Measurements from ENCODE around the gene LIMS2.

Gene LIMS2

DNA sequence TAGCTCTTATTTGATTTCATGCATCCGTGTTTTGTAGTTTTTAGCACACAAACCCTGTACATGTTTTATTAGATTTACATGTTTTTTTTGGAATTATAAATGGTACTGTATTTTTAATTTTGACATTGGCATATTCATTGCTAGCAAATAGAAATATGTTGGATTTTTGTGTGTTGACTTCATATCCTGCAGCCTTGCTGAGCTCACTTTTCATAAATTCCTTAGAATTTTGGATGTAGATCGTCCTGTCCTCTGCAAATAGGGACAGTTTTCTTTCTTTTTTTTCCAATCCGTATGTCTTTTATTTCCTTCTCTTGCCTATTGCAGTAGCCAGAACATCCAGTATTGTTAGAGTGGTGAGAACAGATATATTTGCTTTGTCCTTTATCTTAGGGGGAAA, 76.1 kb downstream of the LIMS2 start:
- no peak for DNase-seq (ENCODE audit: low read depth)

DNA sequence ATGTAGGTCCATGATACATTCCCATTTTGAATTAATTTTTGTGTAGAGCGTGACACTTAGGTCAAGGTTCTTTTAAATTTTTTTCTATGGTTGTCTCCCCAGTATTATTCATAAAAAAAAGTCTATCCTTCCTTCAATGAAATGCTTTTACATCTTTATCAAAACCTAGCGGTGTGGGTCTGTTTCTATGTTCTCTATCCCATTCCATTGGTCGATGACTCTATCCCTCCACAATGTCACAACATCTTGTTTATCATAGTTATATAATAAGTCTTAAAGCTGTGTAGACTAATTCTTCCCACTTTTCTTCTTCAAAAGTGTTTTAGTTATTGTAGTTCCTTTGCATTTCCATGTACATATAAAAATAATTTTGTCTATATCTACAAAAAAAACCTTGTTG, 76.6 kb downstream of the LIMS2 start:
- no peak for DNase-seq (ENCODE audit: low read depth)

DNA sequence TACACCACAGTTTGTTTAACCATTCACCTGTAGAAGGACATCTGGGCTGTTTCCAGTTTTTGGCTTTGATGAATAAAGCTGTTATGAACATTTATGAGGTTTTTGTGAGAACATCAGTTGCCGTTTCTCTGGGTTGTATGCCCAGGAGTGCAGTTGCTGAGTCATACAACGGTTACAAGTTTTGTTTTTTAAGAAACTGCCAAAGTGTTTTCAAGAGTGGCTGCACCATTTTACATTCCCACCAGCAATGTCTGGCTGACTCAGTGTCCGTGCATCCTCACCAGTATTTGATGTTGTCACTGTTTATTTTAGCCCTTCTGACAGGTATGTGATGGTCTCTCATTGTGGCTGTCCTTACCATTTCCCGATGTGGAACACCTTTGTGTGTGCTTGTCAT, 77.3 kb downstream of the LIMS2 start:
- DNase-seq (ENCODE audit: low read depth), result no peak

DNA sequence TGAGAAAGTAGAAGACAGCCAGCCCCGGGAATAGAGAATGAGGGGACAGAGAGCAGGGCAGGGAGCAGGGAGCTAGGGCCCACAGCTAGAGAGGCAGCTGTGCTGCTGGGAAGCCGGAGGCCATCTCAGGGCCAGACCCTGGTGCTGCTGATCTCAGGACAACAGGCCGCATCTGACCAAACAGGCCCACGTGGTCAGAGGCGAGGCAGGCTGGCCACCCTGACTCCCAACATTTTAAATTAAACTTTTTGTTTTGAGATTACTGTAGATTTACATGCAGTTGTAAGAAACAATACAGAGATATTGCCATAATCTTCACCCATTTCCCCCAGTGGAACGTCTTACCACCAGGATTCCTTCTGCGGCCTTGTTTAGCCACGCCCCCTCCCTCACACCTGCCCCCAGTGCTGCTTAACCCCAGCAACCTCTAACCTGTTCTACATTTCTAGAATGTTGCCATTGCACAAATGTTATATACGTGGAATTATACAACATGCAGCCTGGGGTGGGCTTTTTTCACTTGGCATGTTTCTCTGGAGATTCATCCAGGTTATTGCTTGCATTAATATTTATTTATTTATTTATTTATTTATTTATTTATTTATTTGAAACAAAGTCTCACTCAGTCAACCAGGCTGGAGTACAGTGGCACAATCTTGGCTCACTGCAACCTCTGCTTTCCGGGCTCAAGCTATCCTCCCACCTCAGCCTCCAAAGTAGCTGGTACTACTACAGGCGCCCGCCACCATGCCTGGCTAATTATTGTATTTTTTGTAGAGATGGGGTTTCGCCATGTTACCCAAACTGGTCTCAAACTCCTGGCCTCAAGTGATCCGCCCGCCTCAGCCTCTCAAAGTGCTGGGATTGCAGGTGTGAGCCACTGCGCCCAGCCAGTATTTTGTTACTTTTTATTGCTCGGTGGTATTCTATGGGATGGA, 78.0 kb downstream of the LIMS2 start:
- DNase-seq (ENCODE audit: low read depth), result no peak

DNA sequence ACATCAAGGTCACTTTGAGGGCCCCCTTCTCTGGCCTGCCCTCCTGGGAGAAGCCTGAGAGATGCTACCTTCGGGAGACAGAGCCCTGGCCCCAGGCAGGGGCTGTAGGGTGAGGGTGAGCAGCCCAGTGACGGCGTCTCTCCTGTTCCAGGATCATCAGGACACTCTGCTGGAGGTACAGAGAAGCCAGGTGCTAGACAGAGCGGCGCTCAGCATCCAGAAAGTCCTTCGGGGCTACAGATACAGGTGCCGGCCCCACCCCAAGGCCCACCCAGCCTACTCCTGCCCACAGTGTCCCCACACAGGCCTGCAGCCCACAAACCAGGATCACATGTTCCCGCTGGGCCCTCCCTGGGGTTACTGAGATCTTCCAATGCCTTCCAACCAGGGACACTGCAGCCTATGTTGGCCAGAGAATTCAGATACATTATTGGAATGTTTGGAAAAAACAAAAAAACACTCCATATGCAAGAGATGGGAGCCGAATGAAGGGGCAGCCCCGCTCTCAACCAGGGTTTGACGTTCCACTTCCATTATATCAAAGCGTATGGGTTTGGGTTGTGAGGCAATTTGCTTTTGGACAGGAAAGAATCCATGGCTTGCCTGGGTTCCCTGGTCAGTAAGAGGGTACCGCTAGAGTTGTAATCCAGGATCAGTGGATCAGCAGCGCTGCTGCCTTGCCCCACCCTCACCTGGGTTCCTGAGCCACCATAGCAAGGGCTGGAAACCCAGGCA, 78.9 kb downstream of the LIMS2 start:
- no peak for DNase-seq (ENCODE audit: low read depth)

DNA sequence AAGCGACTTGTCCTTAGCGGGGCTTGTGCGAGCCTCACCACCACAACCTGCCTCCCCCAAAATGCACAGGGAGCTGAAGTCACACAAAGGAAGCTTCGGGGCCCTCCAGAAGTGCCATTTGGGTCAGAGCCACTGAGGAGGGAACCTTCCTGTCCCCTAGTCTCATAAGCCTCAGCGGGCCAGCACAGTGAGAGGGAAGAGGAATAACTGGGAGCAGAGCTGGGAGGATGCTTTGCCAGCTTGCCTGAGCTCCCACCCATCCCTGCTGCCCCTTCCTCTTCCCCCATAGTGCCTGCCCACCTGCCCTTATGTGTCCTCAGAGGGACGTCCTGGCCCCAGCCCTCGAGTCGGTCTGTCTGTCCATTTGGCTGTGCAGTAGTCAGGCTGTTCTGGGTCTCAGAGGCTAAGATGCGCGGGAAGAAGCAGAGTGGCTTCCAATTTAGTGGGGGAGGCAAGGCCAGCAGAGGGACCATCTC, 81.2 kb downstream of the LIMS2 start:
- no peak for DNase-seq (ENCODE audit: low read depth)

DNA sequence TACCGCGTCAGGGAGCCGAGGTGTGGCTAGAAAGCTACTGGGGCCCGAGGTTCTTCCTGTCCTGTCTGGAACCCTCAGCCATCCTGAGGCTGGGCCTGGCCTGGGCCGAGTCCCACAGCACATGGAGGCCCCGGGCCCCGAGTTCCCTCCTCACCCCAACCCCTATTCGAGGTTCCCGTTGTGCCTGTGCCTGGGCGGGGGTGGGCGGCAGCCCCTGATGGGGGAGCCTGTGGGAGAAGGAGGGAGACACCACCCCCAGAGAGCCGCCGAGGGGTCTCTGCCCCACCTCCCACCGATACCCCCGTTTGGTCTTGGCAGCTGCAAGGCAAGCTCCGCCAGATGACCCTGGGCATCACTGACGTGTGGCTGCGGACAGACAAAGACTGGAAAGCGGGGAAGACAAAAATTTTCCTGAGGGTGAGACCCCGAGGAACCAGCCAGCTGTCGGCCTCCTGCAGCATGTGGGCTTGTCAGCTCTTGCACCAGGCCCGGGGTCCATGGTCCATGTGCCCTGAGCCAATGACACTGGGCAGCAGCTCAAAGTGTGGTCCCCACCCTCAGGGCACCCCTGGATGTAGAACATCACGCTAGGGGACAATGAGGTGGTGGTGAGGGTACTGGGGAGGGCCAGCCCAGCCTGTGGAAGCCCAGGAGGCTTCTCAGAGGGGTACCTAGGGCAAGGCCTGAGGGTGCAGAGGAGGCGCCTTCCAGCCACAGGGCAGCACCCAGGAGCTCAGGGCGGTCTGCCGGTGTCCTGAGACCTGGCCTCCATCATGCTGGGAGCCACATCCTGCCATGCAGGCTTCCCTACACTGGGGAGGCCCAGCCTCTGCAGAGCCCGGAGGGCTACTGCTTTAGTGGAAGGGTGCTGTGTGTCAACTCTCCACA, 81.9 kb downstream of the LIMS2 start:
- DNase-seq (ENCODE audit: low read depth), result no peak

DNA sequence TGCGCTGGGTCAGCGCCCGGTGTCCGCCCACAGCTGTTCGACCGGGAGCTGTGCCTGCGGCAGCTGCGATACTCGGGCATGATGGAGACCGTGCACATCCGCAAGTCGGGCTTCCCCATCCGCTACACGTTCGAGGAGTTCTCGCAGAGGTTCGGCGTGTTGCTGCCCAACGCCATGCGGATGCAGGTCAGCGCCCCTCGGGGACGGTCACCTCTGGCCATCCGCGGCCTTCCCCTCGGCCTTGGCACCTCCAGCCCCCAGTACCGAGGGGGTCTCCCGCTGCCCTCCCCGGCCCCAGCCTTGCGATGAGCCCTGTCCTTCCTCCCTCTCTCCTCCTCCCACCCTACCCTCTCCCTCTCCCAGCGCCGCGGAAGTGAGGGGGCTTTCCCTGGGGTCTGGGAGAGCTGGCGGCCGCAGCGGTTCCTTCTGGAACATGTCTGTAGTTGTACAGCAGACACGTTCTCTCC, 82.5 kb downstream of the LIMS2 start:
- DNase-seq (ENCODE audit: low read depth), result no peak

DNA sequence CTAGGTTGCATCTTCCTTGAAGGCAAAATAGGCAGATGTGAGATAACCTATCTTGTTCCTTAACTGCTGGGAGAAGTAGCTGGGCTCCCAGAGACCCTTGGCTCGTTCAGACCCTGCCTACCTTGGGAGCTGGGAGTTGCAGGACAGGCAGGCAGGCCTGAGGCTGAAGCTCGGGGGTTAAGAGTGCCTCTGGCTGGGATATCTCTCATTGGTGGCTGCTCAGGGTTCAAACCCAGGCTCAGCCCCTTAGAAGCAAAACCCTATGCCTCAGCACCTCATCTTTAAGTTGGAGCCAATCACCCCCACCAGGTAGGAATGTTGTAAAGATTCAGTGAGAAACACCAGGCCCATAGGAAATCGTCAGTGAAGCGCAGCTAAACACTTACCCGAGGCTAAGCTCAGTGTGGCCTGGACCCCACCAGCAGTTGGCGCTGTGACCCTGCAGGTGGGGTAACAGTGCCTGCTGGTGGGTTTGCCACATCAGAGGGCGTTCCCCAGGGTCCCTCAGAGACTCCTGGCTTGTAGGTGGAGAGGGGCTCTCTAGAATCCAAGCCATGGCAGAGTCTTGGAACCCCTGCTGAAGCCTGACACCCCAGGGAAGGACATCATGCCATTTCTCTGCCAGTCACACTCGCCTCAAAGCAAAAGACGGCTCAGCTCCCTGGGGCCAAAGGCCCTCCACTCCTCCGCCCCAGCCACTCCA, 84.0 kb downstream of the LIMS2 start:
- DNase-seq (ENCODE audit: low read depth), result peak; percentile 55

DNA sequence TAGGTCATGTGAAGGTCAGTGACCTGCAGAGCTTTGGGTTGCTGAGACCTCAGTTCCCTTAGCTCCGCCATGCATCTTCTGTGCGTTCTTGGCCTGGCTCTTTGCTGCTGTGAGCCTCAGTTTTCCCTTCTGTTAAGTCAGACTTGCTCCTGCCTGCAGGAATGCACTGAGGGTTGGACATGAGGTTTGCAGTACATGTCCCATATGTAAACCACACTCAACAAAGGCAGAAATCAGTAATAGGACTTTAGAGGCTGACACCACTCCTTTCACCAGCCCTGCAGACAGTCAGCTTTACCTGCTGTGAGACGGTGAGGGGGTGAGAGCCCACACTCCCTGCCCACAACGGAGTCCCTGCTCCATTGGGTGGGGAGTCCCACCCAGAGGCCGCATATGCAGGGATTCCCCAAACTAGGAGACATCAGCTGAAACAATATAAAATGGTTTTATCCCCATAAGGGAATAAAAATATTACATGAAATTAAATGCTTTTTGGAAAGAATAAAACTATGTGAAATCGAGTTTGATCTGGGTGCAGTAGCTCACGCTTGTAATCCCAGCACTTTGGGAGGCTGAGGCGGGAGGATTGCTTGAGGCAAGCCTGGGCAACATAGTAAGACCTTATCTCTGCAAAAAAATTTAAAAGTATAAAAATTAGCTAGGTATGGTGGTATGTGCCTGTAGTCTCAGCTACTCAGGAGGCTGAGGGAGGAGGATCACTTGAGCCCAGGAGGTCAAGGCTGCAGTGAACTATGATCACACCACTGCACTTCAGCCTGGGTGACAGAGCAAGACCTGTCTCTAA, 84.7 kb downstream of the LIMS2 start:
- no peak for DNase-seq (ENCODE audit: low read depth)

DNA sequence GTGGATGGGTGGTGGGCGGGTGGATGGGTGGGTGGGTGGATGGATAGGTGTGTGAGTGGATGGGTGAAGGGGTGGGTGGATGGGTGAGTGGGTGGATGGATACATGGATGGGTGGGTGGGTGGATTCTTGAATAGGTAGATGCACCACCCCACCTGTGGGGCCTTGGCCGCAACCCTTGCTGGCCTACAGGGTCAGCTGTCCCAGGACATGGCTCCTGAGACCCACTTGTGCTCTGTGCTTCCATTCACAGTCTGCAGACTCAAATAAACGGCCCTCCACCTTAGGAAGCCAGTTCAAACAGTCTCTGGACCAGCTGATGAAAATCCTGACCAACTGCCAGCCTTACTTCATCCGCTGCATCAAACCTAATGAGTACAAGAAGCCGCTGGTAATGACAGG, 85.5 kb downstream of the LIMS2 start:
- no peak for DNase-seq (ENCODE audit: low read depth)

DNA sequence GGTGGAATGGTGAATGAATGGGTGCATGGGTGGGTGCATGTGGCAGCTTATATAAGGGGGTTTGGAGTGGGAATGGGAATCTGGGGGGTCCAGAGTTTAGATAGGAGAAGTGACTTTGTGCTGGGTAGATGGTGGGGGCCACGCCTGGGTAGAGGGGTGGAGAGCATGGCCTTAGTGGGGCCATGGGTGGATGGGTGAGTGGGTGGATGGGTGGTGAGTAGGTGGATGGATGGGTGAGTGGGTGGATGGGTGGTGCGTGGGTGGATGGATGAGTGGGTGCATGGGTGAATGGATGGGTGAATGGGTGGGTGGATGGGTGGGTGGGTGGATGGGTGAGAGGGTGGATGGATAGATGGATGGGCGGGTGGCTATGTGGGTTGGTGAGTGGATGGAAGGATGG, 86.0 kb downstream of the LIMS2 start:
- no peak for DNase-seq (ENCODE audit: low read depth)
